ENCODE measurements around the gene MEG3.

The MEG3 gene

GRCh38 chr14:100871234-100872186 is 45.6 kb downstream of the MEG3 start:
- Histone ChIP-seq H3K27ac (ENCODE audit: low read depth, low read length) (no peak overlapping the region), H2BK15ac (replicated peaks; ENCODE audit: low read depth) (no peak overlapping the region), H3K36me3 (ENCODE audit: control insufficient read depth, insufficient read depth, low read length) (no peaks in the 10 kb centered on the region), H4K8ac (ENCODE audit: low read depth, low read length) (no peak overlapping the region), H3K18ac (ENCODE audit: low read length) (no peak overlapping the region), H3K56ac (ENCODE audit: low read length) (no peak overlapping the region), H3K27me3 (ENCODE audit: insufficient read depth, low read length, poor library complexity) (no peaks in the 10 kb centered on the region), H4K5ac (ENCODE audit: low read length) (no peak overlapping the region), H3K79me1 (ENCODE audit: low read length) (no peaks in the 10 kb centered on the region), H3K4me3 (ENCODE audit: low read length) (no peak overlapping the region), H3K4me2 (ENCODE audit: low read length) (no peak overlapping the region), H3K9ac (ENCODE audit: low read length) (no peak overlapping the region), H3K4ac (ENCODE audit: low read depth, low read length) (no peak overlapping the region), H3K79me2 (ENCODE audit: control insufficient read depth, insufficient read depth, low read length) (no peaks in the 10 kb centered on the region), H2BK120ac (ENCODE audit: low read depth, low read length) (no peak overlapping the region), H3K23ac (ENCODE audit: low read length) (no peak overlapping the region), H3K4me1 (ENCODE audit: control insufficient read depth, low read depth, low read length) (no peaks in the 10 kb centered on the region), H2AK5ac (ENCODE audit: low read length) (no peak overlapping the region), H2BK5ac (ENCODE audit: low read length) (no peak overlapping the region)
- WGBS (ENCODE audit: extremely low coverage, insufficient coverage, low lambda C conversion rate), result no CpG with 5 or more reads among the region's 16 CpGs
- DNase-seq, result peak; percentile 19

- Histone ChIP-seq H2AK5ac (ENCODE audit: low read length) (no peak overlapping the region), H3K23ac (ENCODE audit: low read length) (no peak overlapping the region), H2BK15ac (replicated peaks; ENCODE audit: low read depth) (no peak overlapping the region), H3K27me3 (ENCODE audit: insufficient read depth, low read length, poor library complexity) (no peaks in the 10 kb centered on the region), H3K4me3 (ENCODE audit: low read length) (no peak overlapping the region), H3K4ac (ENCODE audit: low read depth, low read length) (no peak overlapping the region), H3K27ac (ENCODE audit: low read depth, low read length) (no peak overlapping the region), H3K9ac (ENCODE audit: low read length) (no peak overlapping the region), H2BK120ac (ENCODE audit: low read depth, low read length) (no peak overlapping the region), H3K18ac (ENCODE audit: low read length) (no peak overlapping the region), H3K4me1 (ENCODE audit: control insufficient read depth, low read depth, low read length) (no peaks in the 10 kb centered on the region), H4K5ac (ENCODE audit: low read length) (no peak overlapping the region), H3K79me2 (ENCODE audit: control insufficient read depth, insufficient read depth, low read length) (no peaks in the 10 kb centered on the region), H3K36me3 (ENCODE audit: control insufficient read depth, insufficient read depth, low read length) (no peaks in the 10 kb centered on the region), H3K56ac (ENCODE audit: low read length) (no peak overlapping the region), H3K4me2 (ENCODE audit: low read length) (no peak overlapping the region), H2BK5ac (ENCODE audit: low read length) (no peak overlapping the region), H3K79me1 (ENCODE audit: low read length) (no peaks in the 10 kb centered on the region), H4K8ac (ENCODE audit: low read depth, low read length) (no peak overlapping the region)
- DNase-seq, result no peak
- WGBS (ENCODE audit: extremely low coverage, insufficient coverage, low lambda C conversion rate), result no CpG with 5 or more reads among the region's 15 CpGs
Measured at GRCh38 chr14:100872259-100873095, 46.6 kb downstream of the MEG3 start.

- no peak overlapping the region for H3K23ac ChIP-seq (ENCODE audit: low read length)
- no peak overlapping the region for H2BK120ac ChIP-seq (ENCODE audit: low read depth, low read length)
- H2BK15ac ChIP-seq (replicated peaks; ENCODE audit: low read depth), result no peak overlapping the region
- no peak overlapping the region for H3K4ac ChIP-seq (ENCODE audit: low read depth, low read length)
- H4K5ac ChIP-seq (ENCODE audit: low read length), result no peak overlapping the region
- H3K18ac ChIP-seq (ENCODE audit: low read length), result no peak overlapping the region
- DNase-seq, result no peak
- no peaks in the 10 kb centered on the region for H3K4me1 ChIP-seq (ENCODE audit: control insufficient read depth, low read depth, low read length)
- no peak overlapping the region for H3K56ac ChIP-seq (ENCODE audit: low read length)
- H3K36me3 ChIP-seq (ENCODE audit: control insufficient read depth, insufficient read depth, low read length), result no peaks in the 10 kb centered on the region
- H2BK5ac ChIP-seq (ENCODE audit: low read length), result no peak overlapping the region
- no peaks in the 10 kb centered on the region for H3K79me1 ChIP-seq (ENCODE audit: low read length)
- H3K27ac ChIP-seq (ENCODE audit: low read depth, low read length), result no peak overlapping the region
- no peaks in the 10 kb centered on the region for H3K27me3 ChIP-seq (ENCODE audit: insufficient read depth, low read length, poor library complexity)
- H3K4me3 ChIP-seq (ENCODE audit: low read length), result no peak overlapping the region
- H4K8ac ChIP-seq (ENCODE audit: low read depth, low read length), result no peak overlapping the region
- no peak overlapping the region for H3K4me2 ChIP-seq (ENCODE audit: low read length)
- WGBS (ENCODE audit: extremely low coverage, insufficient coverage, low lambda C conversion rate), result no CpG with 5 or more reads among the region's 3 CpGs
- H2AK5ac ChIP-seq (ENCODE audit: low read length), result no peak overlapping the region
- H3K9ac ChIP-seq (ENCODE audit: low read length), result no peak overlapping the region
- no peaks in the 10 kb centered on the region for H3K79me2 ChIP-seq (ENCODE audit: control insufficient read depth, insufficient read depth, low read length)
Measured at GRCh38 chr14:100873096-100873482, 47.2 kb downstream of the MEG3 start.

GRCh38 chr14:100874051-100874410 is 48.1 kb downstream of the MEG3 start:
- Histone ChIP-seq H3K4ac (ENCODE audit: low read depth, low read length) (no peak overlapping the region), H4K5ac (ENCODE audit: low read length) (no peak overlapping the region), H3K4me2 (ENCODE audit: low read length) (no peak overlapping the region), H3K56ac (ENCODE audit: low read length) (no peak overlapping the region), H3K36me3 (ENCODE audit: control insufficient read depth, insufficient read depth, low read length) (no peaks in the 10 kb centered on the region), H3K27ac (ENCODE audit: low read depth, low read length) (no peak overlapping the region), H2AK5ac (ENCODE audit: low read length) (no peak overlapping the region), H3K4me3 (ENCODE audit: low read length) (no peak overlapping the region), H3K9ac (ENCODE audit: low read length) (no peak overlapping the region), H3K4me1 (ENCODE audit: control insufficient read depth, low read depth, low read length) (no peaks in the 10 kb centered on the region), H2BK120ac (ENCODE audit: low read depth, low read length) (no peak overlapping the region), H3K23ac (ENCODE audit: low read length) (no peak overlapping the region), H2BK15ac (replicated peaks; ENCODE audit: low read depth) (no peak overlapping the region), H3K27me3 (ENCODE audit: insufficient read depth, low read length, poor library complexity) (no peaks in the 10 kb centered on the region), H3K18ac (ENCODE audit: low read length) (no peak overlapping the region), H3K79me1 (ENCODE audit: low read length) (no peaks in the 10 kb centered on the region), H4K8ac (ENCODE audit: low read depth, low read length) (no peak overlapping the region), H2BK5ac (ENCODE audit: low read length) (no peak overlapping the region), H3K79me2 (ENCODE audit: control insufficient read depth, insufficient read depth, low read length) (no peaks in the 10 kb centered on the region)
- no CpG with 5 or more reads among the region's 4 CpGs for WGBS (ENCODE audit: extremely low coverage, insufficient coverage, low lambda C conversion rate)
- DNase-seq, result no peak

GRCh38 chr14:100874411-100875091 is 48.6 kb downstream of the MEG3 start:
- no peak overlapping the region for H2BK15ac ChIP-seq (replicated peaks; ENCODE audit: low read depth)
- H2BK120ac ChIP-seq (ENCODE audit: low read depth, low read length), result no peak overlapping the region
- no peaks in the 10 kb centered on the region for H3K79me1 ChIP-seq (ENCODE audit: low read length)
- DNase-seq, result no peak
- no peaks in the 10 kb centered on the region for H3K36me3 ChIP-seq (ENCODE audit: control insufficient read depth, insufficient read depth, low read length)
- H3K56ac ChIP-seq (ENCODE audit: low read length), result no peak overlapping the region
- H3K27ac ChIP-seq (ENCODE audit: low read depth, low read length), result no peak overlapping the region
- H3K23ac ChIP-seq (ENCODE audit: low read length), result no peak overlapping the region
- H3K4ac ChIP-seq (ENCODE audit: low read depth, low read length), result no peak overlapping the region
- H3K4me2 ChIP-seq (ENCODE audit: low read length), result no peak overlapping the region
- H3K9ac ChIP-seq (ENCODE audit: low read length), result no peak overlapping the region
- no peak overlapping the region for H2AK5ac ChIP-seq (ENCODE audit: low read length)
- no peak overlapping the region for H4K8ac ChIP-seq (ENCODE audit: low read depth, low read length)
- no peak overlapping the region for H2BK5ac ChIP-seq (ENCODE audit: low read length)
- H3K4me3 ChIP-seq (ENCODE audit: low read length), result no peak overlapping the region
- no peak overlapping the region for H3K18ac ChIP-seq (ENCODE audit: low read length)
- no peak overlapping the region for H4K5ac ChIP-seq (ENCODE audit: low read length)
- H3K4me1 ChIP-seq (ENCODE audit: control insufficient read depth, low read depth, low read length), result no peaks in the 10 kb centered on the region
- no peaks in the 10 kb centered on the region for H3K27me3 ChIP-seq (ENCODE audit: insufficient read depth, low read length, poor library complexity)
- WGBS (ENCODE audit: extremely low coverage, insufficient coverage, low lambda C conversion rate), result no CpG with 5 or more reads among the region's 21 CpGs
- H3K79me2 ChIP-seq (ENCODE audit: control insufficient read depth, insufficient read depth, low read length), result no peaks in the 10 kb centered on the region

All from mesendoderm (in vitro differentiated cells).